ENCODE data around the gene VEZT. TPM values are rescaled to one million over a fixed set of nuclear protein-coding genes. Genes with fewer than 3 reads are reported as not detected.
"Not testable (repeated sequence)": the region's sequence is repeated elsewhere in the genome, so short reads cannot be mapped to it uniquely, and the experiment has no call there.

VEZT gene
- total and polyA plus RNA-seq, 7 donors, result 19.9 to 114 (median 82.8) TPM

DNA sequence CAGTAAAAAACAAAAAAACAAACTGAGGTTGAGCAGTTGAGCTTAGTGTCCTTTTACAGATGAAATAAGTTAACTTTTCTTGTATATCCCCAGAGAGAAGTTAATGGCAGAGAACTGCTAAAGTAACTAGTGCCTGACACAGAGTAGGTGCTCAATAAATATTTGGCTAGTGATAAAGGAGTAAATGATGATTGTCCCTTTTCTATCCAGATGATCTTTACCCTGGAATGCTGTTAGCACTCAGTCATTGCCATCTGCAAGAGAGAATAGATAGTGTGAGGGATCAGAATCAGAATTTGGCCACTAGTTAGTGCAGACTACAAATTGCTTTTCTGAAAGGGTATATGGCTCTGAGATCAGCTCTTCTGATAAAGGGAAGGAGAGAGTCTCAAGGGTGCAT lies 21.6 kb downstream of the VEZT start:
- Histone ChIP-seq H3K27me3 (no peaks in the 10 kb centered on the region), H3K4me3 (no peak overlapping the region), H3K9me3 (no peaks in the 10 kb centered on the region), H3K4me1 (peaks cover 0 to 26% (median 16%) of the 10 kb centered on the region in 4 donors), H3K36me3 (peaks cover 0 to 5% (median 0%) of the 10 kb centered on the region in 4 donors), H3K27ac (no peak overlapping the region)
- intact Hi-C loops (cut with DNase I), result no loop called here
- TF ChIP-seq POLR2A (IDR thresholded peaks at IDR 0.05), result no peak
- DNase-seq, result no peak

GRCh38 chr12:95239835-95240234 lies 22.2 kb downstream of the VEZT start:
- H3K9me3 ChIP-seq; DNase-seq; H3K4me3 ChIP-seq; intact Hi-C loops (cut with DNase I); H3K27ac ChIP-seq; H3K36me3 ChIP-seq; H3K27me3 ChIP-seq: not testable (repeated sequence)
- peaks cover 0 to 27% (median 16%) of the 10 kb centered on the region in 4 donors for H3K4me1 ChIP-seq
- 93 to 94% methylated on average over 2 of the region's 2 CpGs for WGBS, 2 donors

DNA sequence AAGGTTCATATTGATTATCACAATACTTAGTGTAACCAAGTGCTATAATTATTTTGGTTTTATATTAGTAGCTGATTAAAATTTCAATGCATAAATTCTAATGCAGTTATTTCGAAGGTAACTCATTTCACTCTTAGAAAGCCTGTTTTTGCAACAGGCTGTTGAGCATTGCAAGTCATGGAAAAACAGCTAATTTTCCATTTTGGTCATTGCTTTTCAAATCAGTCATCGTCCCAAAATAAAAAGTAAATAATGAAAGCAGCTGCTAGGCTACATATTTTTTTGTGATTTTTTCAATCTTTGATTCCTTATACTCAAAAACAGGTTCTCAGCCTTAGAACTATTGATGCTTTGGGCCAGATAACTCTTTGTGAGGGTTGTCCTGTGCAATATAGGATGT lies 22.9 kb downstream of the VEZT start:
- Histone ChIP-seq H3K27me3 (no peaks in the 10 kb centered on the region), H3K9me3 (no peaks in the 10 kb centered on the region), H3K4me1 (peaks cover 0 to 33% (median 17%) of the 10 kb centered on the region in 4 donors), H3K36me3 (peaks cover 0 to 5% (median 0%) of the 10 kb centered on the region in 4 donors), H3K27ac (no peak overlapping the region), H3K4me3 (no peak overlapping the region)
- DNase-seq, result no peak
- WGBS, 2 donors, result 77 to 93% methylated on average over 2 of the region's 2 CpGs
- no peak for TF ChIP-seq EP300 (IDR thresholded peaks at IDR 0.05)
- TF ChIP-seq POLR2AphosphoS5 (IDR thresholded peaks at IDR 0.05), result no peak
- TF ChIP-seq POLR2A (IDR thresholded peaks at IDR 0.05), result no peak
- TF ChIP-seq CTCF (IDR thresholded peaks at IDR 0.05), result no peak
- intact Hi-C loops (cut with DNase I), result no loop called here

- H3K27ac ChIP-seq; H3K27me3 ChIP-seq; intact Hi-C loops (cut with DNase I); H3K9me3 ChIP-seq; H3K36me3 ChIP-seq; H3K4me3 ChIP-seq; DNase-seq: not testable (repeated sequence)
- peaks cover 0 to 39% (median 23%) of the 10 kb centered on the region in 4 donors for H3K4me1 ChIP-seq
- 73 to 94% methylated on average over 6 of the region's 6 CpGs for WGBS, 2 donors
Measured at GRCh38 chr12:95241138-95241537, 23.5 kb downstream of the VEZT start.

- no peak overlapping the region for H3K27ac ChIP-seq
- H3K27me3 ChIP-seq, result no peaks in the 10 kb centered on the region
- intact Hi-C loops (cut with DNase I), result no loop called here
- H3K9me3 ChIP-seq, result no peaks in the 10 kb centered on the region
- peaks cover 0 to 5% (median 0%) of the 10 kb centered on the region in 4 donors for H3K36me3 ChIP-seq
- DNase-seq, result no peak
- TF ChIP-seq EP300 (IDR thresholded peaks at IDR 0.05) (no peak), CTCF (IDR thresholded peaks at IDR 0.05) (no peak), POLR2A (IDR thresholded peaks at IDR 0.05) (no peak), POLR2AphosphoS5 (IDR thresholded peaks at IDR 0.05) (no peak)
- WGBS, 2 donors, result 96 to 98% methylated on average over 4 of the region's 4 CpGs
- H3K4me3 ChIP-seq, result no peak overlapping the region
- peaks cover 0 to 45% (median 29%) of the 10 kb centered on the region in 4 donors for H3K4me1 ChIP-seq
Measured at GRCh38 chr12:95241761-95242506, 24.3 kb downstream of the VEZT start.

DNA sequence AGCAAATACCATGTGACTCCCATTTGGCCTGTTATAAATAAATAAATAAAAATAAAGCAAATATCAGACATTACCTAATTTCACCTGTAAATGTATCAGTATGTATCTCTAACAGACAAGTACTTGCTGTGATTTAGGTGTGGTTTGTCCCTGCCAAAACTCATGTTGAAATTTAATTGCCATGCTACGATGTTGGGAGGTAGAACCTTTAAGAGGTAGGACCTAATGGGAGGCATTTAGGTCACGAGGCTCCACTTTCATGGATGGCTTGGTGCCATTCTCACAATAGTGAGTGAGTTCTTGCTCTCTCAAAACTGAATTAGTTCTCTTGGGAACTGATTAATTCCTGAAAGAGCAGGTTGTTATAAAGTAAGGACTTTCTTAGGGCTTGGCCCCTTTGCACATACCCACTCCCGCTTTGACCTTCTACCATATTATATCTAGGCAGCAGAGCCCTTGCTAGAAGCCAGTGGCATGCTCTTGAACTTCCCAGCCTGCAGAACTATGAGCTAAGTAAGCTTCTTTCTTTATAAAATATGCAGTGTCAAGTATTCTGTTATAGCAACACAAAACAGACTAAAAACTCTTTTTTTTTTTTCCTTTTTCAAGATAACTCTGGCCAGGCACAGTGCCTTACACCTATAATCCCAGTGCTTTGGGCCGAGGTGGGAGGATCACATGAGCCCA lies 26.0 kb downstream of the VEZT start:
- peaks cover 0 to 47% (median 36%) of the 10 kb centered on the region in 4 donors for H3K4me1 ChIP-seq
- H3K9me3 ChIP-seq, result no peaks in the 10 kb centered on the region
- intact Hi-C loops (cut with DNase I), result no loop called here
- H3K27ac ChIP-seq, result no peak overlapping the region
- no peaks in the 10 kb centered on the region for H3K27me3 ChIP-seq
- TF ChIP-seq EP300 (IDR thresholded peaks at IDR 0.05) (no peak), POLR2AphosphoS5 (IDR thresholded peaks at IDR 0.05) (no peak), POLR2A (IDR thresholded peaks at IDR 0.05) (no peak), CTCF (IDR thresholded peaks at IDR 0.05) (no peak)
- H3K36me3 ChIP-seq, result peaks cover 0 to 5% (median 0%) of the 10 kb centered on the region in 4 donors
- no peak for DNase-seq
- H3K4me3 ChIP-seq, result no peak overlapping the region
- WGBS, 2 donors, result 95 to 97% methylated on average over 4 of the region's 4 CpGs
